GM12873 (cell line): ENCODE data around the gene MMD2.

Source experiments
- CTCF ChIP-seq: IDR thresholded peaks from 2 replicates; pipeline ENCODE4 v1.5.1; 2012; ENCODE audit warnings: low read depth, mild to moderate bottlenecking, moderate library complexity, low read length, control low read depth; ENCODE audit not compliant: insufficient read depth; ENCODE audit errors: missing control alignments

MMD2 gene

GRCh38 chr7:4904346-4904745 lies 54.6 kb downstream of the MMD2 start:
- no peak for TF ChIP-seq CTCF

- no peak for TF ChIP-seq CTCF
Observed at GRCh38 chr7:4895766-4896165, 63.2 kb downstream of the MMD2 start.

- TF ChIP-seq CTCF: no peak
Observed at GRCh38 chr7:4894482-4894881, 64.5 kb downstream of the MMD2 start.

GRCh38 chr7:4893929-4894475 lies 65.0 kb downstream of the MMD2 start:
- no peak for TF ChIP-seq CTCF

GRCh38 chr7:4889682-4890081 lies 69.3 kb downstream of the MMD2 start:
- TF ChIP-seq CTCF: no peak

- no peak for TF ChIP-seq CTCF
Observed at GRCh38 chr7:4888161-4888560, 70.8 kb downstream of the MMD2 start.

GRCh38 chr7:4886671-4887070 lies 72.3 kb downstream of the MMD2 start:
- no peak for TF ChIP-seq CTCF

- TF ChIP-seq CTCF: no peak
Observed at GRCh38 chr7:4885317-4885807, 73.6 kb downstream of the MMD2 start.
